ENCODE results near the gene ABCB8. TPM values are rescaled to one million over a fixed set of nuclear protein-coding genes. Genes with fewer than 3 reads are reported as not detected.

The ABCB8 gene
- total and polyA plus RNA-seq, 9 of the 15 experiments (the other 6 are each of a cell fraction or from before 2014, with no cell fraction given), result 7.6 to 106 (median 36.3) TPM

DNA sequence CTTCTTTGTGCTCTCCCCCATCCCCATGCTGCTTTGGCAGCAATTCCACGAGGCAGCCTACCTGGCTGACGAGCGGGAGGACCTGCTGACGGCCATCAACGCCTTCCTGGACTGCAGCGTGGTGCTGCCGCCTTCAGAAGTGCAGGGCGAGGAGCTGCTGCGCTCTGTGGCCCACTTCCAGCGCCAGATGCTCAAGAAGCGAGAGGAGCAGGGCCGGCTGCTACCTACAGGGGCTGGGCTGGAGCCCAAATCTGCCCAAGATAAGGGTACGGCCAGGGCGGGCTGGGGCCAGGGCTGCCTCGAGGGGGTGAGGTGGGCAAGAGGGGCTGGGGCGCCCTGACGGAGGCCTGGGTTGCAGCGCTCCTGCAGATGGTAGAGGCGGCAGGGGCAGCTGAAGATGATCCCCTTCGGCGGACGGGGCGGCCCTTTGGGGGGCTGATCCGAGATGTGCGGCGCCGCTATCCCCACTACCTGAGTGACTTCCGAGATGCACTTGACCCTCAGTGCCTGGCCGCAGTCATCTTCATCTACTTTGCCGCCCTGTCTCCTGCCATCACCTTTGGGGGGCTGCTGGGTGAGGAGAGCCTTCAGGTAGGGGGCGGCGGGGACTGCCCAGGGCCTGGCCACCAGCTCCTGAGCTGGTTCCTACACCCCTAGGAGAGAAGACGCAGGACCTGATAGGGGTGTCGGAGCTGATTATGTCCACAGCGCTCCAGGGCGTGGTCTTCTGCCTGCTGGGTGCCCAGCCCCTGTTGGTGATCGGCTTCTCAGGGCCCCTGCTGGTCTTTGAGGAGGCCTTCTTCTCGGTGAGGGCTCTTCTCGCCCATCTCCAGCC is 43.0 kb downstream of the ABCB8 start:
- no peak overlapping the region for H3K4me2 ChIP-seq (ENCODE audit: insufficient read depth, low read length)
- H3K36me3 ChIP-seq (ENCODE audit: control insufficient read depth, insufficient read depth, low read length), result peaks cover 96% of the 10 kb centered on the region
- WGBS (ENCODE audit: insufficient coverage, low coverage, missing lambda C conversion rate), result 93% methylated on average over 35 of the region's 39 CpGs
- no peaks in the 10 kb centered on the region for H3K9me1 ChIP-seq (ENCODE audit: control insufficient read depth, insufficient read depth, low read length)
- ChIA-PET CTCF (ENCODE audit: low intra/inter-chr PET ratio) (no interaction called here), POLR2A (interaction anchor here (0.6 to 3.2 kb wide), 7 partner anchors 8 to 61 kb away, joined by 3 to 17 read pairs (median 4); partner anchors contain the start of genes ABCB8 and FASTK)
- H3K9ac ChIP-seq (ENCODE audit: insufficient read depth in 1 of 2, low read depth in 2 of 2, low read length in 2 of 2), result peak overlapping the region in 1 of 2 experiments; percentile 37; a peak in 2 of 4 replicates
- H4K20me1 ChIP-seq (replicated peaks; ENCODE audit: control insufficient read depth, insufficient read depth, low read length), result no peaks in the 10 kb centered on the region; the same call in 1 of the 2 replicates
- H2AFZ ChIP-seq (ENCODE audit: low read depth, low read length), result no peak overlapping the region
- no peak for ATAC-seq
- no peak for DNase-seq (ENCODE audit: extremely low read depth in 1 of 4, low spot score in 3 of 4)
- no peaks in the 10 kb centered on the region for H3K79me2 ChIP-seq (ENCODE audit: control insufficient read depth, insufficient read depth, low read length)
- H3K27me3 ChIP-seq (ENCODE audit: control insufficient read depth in 2 of 2, insufficient read depth in 2 of 2, low read length in 2 of 2), result no peaks in the 10 kb centered on the region
- intact Hi-C loops (cut with micrococcal nuclease), result no loop called here
- no peak overlapping the region for H3K27ac ChIP-seq (ENCODE audit: extremely low read depth, low read depth, low read length)
- H3K9me3 ChIP-seq (replicated peaks; ENCODE audit: control insufficient read depth, insufficient read depth, low read depth, low read length), result no peaks in the 10 kb centered on the region
- H3K4me1 ChIP-seq (replicated peaks in 1 of 2; ENCODE audit: control insufficient read depth in 2 of 2, insufficient read depth in 2 of 2, low read length in 2 of 2), result peaks cover 0 to 51% of the 10 kb centered on the region in 2 experiments; a peak in 2 of 5 replicates
- BruUV-seq (replicated peaks), result no TSS peak
- FAIRE-seq, result no peak
- no peak overlapping the region for H3K4me3 ChIP-seq
- in situ Hi-C loops (cut with MboI), result no loop called here
- no peak for TF ChIP-seq XRCC3 (IDR thresholded peaks at IDR 0.05)
- TF ChIP-seq POLR2G (IDR thresholded peaks at IDR 0.05; ENCODE audit: low read depth, low read length), result peak; percentile 64
- peak; percentile 60 for TF ChIP-seq RBFOX2 (IDR thresholded peaks at IDR 0.05; ENCODE audit: low read depth, low read length)
- TF ChIP-seq RBM22 (IDR thresholded peaks at IDR 0.05; ENCODE audit: low read depth, low read length, poor library complexity, severe bottlenecking), result peak; percentile 35
- TF ChIP-seq, protein P1, sequence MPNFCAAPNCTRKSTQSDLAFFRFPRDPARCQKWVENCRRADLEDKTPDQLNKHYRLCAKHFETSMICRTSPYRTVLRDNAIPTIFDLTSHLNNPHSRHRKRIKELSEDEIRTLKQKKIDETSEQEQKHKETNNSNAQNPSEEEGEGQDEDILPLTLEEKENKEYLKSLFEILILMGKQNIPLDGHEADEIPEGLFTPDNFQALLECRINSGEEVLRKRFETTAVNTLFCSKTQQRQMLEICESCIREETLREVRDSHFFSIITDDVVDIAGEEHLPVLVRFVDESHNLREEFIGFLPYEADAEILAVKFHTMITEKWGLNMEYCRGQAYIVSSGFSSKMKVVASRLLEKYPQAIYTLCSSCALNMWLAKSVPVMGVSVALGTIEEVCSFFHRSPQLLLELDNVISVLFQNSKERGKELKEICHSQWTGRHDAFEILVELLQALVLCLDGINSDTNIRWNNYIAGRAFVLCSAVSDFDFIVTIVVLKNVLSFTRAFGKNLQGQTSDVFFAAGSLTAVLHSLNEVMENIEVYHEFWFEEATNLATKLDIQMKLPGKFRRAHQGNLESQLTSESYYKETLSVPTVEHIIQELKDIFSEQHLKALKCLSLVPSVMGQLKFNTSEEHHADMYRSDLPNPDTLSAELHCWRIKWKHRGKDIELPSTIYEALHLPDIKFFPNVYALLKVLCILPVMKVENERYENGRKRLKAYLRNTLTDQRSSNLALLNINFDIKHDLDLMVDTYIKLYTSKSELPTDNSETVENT (CRISPR knock-in tag; IDR thresholded peaks at IDR 0.05), result no peak

All from K562 (cell line).